HCT116 (cell line): ENCODE data around the gene IRAK1BP1.
"Not testable (repeated sequence)": the region's sequence is repeated elsewhere in the genome, so short reads cannot be mapped to it uniquely, and the experiment has no call there.

Experiments used
- ATF3 ChIP-seq: IDR thresholded peaks from 2 replicates; pipeline ENCODE4 v1.6.1; 2012
- CEBPB ChIP-seq: IDR thresholded peaks from 2 replicates; pipeline ENCODE4 v1.6.1; 2012; ENCODE audit warnings: low read depth
- CTCF ChIP-seq, 3 experiments: fragments of 200-600 bp in 1 of 3; sonication (generic) in 1 of 3; IDR thresholded peaks in 2 of 3; conservative IDR thresholded peaks in 1 of 3; 2 replicates each; pipeline ENCODE4 v1.5.1; 2012 to 2017; ENCODE audit warnings: low read depth in 2 of 3, low read length in 2 of 3, antibody characterized with exemption in 1 of 3, borderline replicate concordance in 1 of 3, control low read depth in 1 of 3, mild to moderate bottlenecking in 1 of 3, mixed read lengths in 1 of 3, mixed run types in 1 of 3, moderate library complexity in 1 of 3; ENCODE audit not compliant: insufficient read depth in 1 of 3

GRCh38 chr6:78921168-78921567, 53.8 kb downstream of the IRAK1BP1 start:
- TF ChIP-seq CTCF (IDR thresholded peaks at IDR 0.05 in 2 of 3, conservative IDR thresholded peaks at IDR 0.05 in 1 of 3; ENCODE audit: borderline replicate concordance in 1 of 3, insufficient read depth in 1 of 3, low read depth in 2 of 3, low read length in 2 of 3); CEBPB; ATF3: not testable (repeated sequence)
